ENCODE measurements around the gene MLLT10. TPM values are rescaled to one million over a fixed set of nuclear protein-coding genes. Genes with fewer than 3 reads are reported as not detected.

Gene MLLT10
- total RNA-seq, 1 experiment from 2014 or later: 72.3 TPM

DNA sequence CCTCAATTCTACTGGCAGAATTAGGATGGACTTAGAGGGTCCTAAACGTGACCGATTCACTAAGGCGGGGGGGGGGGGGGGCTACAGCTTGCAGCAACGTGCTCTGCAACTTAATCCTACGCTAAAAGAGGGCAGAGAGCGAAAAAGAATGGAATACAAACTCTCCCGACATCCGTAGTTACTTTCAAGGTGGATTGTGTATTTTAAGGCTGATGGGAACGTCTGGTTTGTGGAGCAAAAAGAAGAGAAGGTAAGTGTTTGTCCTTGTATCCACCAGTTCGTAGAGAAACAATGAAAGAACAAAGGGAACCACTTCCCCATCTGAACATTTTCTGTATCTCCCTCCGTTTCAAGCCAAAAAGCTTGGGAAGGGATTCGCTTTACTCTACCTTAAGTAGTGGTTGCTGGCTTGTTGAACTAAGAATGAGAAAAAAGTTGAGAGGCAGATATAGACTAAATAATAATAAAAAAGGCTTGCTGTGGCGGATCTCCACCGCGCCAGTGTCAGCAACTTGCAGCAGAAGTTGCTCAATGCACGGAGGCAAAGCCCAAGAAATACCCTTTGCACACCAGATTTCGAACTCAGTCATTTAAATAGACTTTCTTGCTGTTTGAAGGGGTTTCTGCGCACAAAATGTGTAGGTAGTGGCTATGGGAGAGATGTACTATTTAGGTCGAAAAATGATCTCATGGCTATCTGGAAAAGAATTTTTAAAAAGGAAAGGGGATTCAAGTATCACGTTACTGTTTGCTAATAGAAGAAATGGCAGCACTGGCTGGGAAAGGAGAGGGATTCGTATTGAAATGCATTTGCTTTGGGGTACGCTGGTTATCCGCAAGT lies 9.3 kb upstream of the MLLT10 start:
- Histone ChIP-seq H3K18ac (ENCODE audit: insufficient read length, low read depth, low read length) (peak overlapping the region; percentile 93), H2AK5ac (ENCODE audit: insufficient read length, low read length) (no peak overlapping the region), H3K9ac (ENCODE audit: extremely low read depth, insufficient read length, low read length) (peak overlapping the region; percentile 82), H3K4me1 (ENCODE audit: insufficient read depth, low read length) (0 out of 2 replicates have a peak, but pooled peaks cover 2% of the 10 kb centered on the region), H2BK5ac (ENCODE audit: insufficient read length, low read length) (peak overlapping the region; percentile 4), H4K5ac (ENCODE audit: insufficient read length, low read depth, low read length) (peak overlapping the region; percentile 66), H2AFZ (ENCODE audit: low read length) (no peak overlapping the region), H3K56ac (ENCODE audit: insufficient read length, low read depth, low read length) (peak overlapping the region; percentile 64), H3K23ac (ENCODE audit: insufficient read length, low read depth, low read length) (no peak overlapping the region), H4K91ac (ENCODE audit: insufficient read length, low read depth, low read length) (no peak overlapping the region), H2BK120ac (ENCODE audit: low read depth, low read length, poor library complexity, severe bottlenecking) (no peak overlapping the region), H4K20me1 (ENCODE audit: control insufficient read depth, insufficient read depth, insufficient read length) (no peaks in the 10 kb centered on the region), H3K14ac (ENCODE audit: insufficient read depth, low read length) (peak overlapping the region; percentile 89; the same call in 1 of the 2 replicates), H3K4me2 (ENCODE audit: insufficient read depth, insufficient read length, low read length) (peak overlapping the region; percentile 91), H3K9me3 (ENCODE audit: control insufficient read depth, low read depth, low read length) (no peaks in the 10 kb centered on the region), H2BK15ac (ENCODE audit: low read depth, low read length) (no peak overlapping the region), H4K8ac (replicated peaks; ENCODE audit: insufficient read length, low read depth, low read length) (no peak overlapping the region), H3K27ac (ENCODE audit: insufficient read length, low read depth, low read length) (peak overlapping the region; percentile 92), H3K27me3 (ENCODE audit: insufficient read depth, low read length) (no peaks in the 10 kb centered on the region; the same call in 1 of the 2 replicates), H3K79me2 (ENCODE audit: insufficient read depth, low read length) (no peaks in the 10 kb centered on the region), H3K23me2 (ENCODE audit: insufficient read length, low read depth, low read length, poor library complexity, severe bottlenecking) (peaks cover 25% of the 10 kb centered on the region), H3T11ph (ENCODE audit: low read length) (peak overlapping the region; percentile 86), H2BK12ac (ENCODE audit: insufficient read length, low read depth, low read length) (no peak overlapping the region), H2BK20ac (ENCODE audit: low read depth, low read length, poor library complexity, severe bottlenecking) (no peak overlapping the region), H3K4ac (ENCODE audit: low read depth, low read length) (peak overlapping the region; percentile 53; the same call in 1 of the 2 replicates), H3K79me1 (ENCODE audit: insufficient read depth, low read depth, low read length, poor library complexity, severe bottlenecking) (no peaks in the 10 kb centered on the region)
- H3K4me1 Mint-ChIP-seq: peaks cover 65 to 66% of the 10 kb centered on the region in 2 experiments
- H3K27ac Mint-ChIP-seq: peak overlapping the region; percentile 95 to 100 (median 99)
- peak overlapping the region; percentile 77 to 88 for H3K4me3 Mint-ChIP-seq
- no peak for TF ChIP-seq CTCF (conservative IDR thresholded peaks at IDR 0.05)
- peaks cover 11% of the 10 kb centered on the region for H3K27me3 Mint-ChIP-seq (ENCODE audit: low read depth)
- no peaks in the 10 kb centered on the region; a peak in 2 of 5 replicates for H3K9me3 Mint-ChIP-seq
- no CpG with 5 or more reads among the region's 23 CpGs for WGBS (ENCODE audit: extremely low coverage, insufficient read length, low lambda C conversion rate)
- no peaks in the 10 kb centered on the region; a peak in 1 of 7 replicates for H3K36me3 Mint-ChIP-seq (ENCODE audit: insufficient read depth in 1 of 3, low read depth in 3 of 3)
- DNase-seq: no peak
